Activated CD4-positive, CD25-positive, alpha-beta regulatory T cell treated with anti-CD3 and anti-CD28 coated beads, Interleukin-2, amount 50 U/mL, for 16 hours (primary cell): ENCODE data around the gene MID1IP1.

Source experiments
- DNase-seq: peaks from one replicate; pipeline ENCODE4 v3.0.0-alpha.2; 2020; ENCODE audit warnings: low read depth, low spot score

MID1IP1 gene, protein sequence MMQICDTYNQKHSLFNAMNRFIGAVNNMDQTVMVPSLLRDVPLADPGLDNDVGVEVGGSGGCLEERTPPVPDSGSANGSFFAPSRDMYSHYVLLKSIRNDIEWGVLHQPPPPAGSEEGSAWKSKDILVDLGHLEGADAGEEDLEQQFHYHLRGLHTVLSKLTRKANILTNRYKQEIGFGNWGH

DNA sequence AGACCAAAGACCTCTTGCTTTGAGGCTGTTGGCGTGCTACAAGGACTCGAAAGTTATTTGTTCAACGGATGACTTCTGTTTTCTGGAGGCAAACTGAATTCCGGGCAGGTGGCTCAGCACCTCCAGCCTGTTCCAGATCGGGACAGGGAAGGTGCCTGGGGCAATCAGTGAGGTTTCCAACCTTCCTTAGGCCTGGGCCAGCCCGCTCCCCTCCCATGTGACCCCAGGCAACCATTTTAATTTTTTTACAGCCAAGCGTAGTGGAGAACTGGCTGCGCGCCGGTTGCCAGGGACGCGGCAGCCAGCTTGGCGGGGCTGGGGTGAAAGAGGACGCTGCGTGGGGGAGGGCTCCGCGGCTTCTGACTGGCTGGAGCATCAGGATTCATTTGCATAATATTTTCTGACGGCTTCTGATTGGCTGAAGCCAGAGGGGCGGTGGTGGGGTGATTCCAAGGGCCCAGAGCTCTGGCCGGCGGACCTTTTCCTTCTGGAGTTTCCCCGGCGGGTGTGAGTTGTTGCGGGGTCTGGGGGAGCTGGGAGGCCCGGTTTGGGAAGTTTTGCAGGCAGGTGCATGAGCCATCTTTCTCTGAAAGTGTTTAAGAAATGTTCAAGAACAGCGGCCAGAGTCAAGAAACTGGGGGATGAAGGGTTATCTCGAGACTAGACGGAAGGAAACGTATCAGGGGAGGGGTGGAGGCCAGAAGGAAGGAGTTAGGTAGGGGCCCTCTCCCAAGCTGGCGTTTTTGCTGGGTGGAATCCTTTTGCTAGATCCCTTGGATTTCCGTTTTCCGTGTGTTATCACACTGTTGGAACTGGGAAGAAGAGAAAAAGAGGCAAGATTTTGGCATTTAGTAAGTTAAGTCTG lies at the start of gene MID1IP1:
MID1IP1 (plus strand) TSS at position 479 of the 865 bp plus-strand sequence. CDS start 3,488 bp downstream, outside the sequence.
- no peak for DNase-seq

DNA sequence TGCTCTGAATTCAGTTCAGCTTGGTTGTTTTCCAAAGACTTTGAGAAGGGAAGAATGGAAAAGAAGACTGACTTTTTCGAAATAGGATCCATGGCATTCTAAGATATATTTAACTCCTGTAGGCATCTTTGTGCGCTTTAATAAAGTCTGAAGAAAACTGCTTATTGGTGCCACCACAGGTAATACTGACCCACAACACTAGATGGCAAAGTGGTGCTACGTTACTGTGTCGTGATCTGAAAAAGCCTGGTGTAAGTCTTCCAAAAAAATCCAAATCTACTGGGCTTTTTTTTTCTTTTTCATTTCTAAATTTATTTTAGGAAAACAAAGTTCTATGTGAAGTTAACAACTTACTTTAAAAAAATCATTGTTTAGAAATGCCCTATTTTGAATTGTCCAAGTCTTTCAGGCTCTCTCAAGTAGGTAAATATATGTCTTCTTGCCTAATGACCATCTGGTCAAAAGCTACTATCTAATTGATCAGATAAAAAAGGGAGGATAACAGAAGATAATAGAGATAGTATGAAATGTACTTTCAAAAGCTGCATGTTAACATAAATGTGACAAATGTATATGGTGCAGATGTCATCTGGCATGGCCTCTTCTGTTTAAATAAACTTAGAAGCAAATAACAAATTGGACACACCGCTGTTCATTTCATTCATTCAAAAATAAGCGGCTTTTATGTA lies 47.0 kb upstream of the MID1IP1 start:
- no peak for DNase-seq

DNA sequence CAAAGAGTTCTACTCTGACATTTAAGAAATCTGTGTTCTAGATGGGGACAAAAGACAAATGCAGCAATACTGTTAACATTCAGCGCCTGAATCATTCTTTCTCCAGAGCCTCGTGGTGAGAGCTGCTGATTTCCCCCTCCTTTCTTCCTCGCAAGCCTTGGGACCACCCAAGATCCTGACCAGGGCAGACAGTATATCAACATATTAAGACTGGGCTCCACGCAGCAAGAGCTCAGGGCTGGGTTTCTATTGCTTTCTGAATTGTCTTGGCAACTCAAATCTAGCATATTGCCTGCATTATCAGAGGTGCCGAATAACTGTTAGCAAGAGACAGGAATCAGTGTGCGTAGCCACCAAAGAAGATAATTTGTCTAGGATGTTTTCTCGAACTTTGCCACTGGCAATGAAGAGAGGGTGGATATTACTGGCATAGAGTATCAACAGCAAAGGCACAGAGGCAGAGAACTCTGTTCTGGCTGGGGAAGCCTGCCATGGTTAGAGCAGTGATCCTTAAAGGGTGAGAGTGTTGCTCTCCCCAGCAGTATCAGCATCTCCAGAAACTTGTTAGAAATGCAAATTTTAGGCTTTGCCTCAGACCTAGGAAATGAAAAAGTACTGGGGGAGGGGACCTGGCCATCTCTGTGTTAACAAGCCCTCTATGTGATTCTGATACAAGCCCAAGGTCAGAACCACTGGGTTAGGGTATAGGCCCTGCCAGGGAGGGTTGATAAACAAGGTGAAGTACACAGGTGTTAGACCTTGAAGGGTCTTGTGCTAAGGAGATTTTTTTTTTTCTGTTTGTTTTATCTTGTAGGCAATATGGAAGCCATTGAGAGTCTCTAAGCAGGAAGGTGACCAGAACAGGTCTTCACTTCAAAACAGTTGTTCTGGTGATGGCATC lies 46.2 kb upstream of the MID1IP1 start:
- no peak for DNase-seq

DNA sequence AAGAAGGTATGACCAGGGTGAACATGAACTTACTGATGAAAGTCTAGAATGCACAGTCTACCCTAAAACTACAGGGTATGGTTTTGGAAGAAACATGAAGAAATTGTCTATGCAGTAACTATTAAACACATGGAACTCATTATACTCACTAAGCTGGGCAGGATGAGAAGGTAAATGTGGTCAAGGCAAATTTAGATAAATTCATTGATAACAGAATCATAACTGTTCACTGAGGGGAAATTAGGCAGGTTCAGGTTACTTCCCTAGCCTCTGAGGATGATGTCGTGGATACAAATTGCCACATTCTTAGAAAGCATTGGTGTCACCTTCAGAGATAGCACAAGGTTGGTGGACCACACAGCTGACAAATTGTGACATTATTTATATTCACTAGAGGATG lies 40.4 kb upstream of the MID1IP1 start:
- DNase-seq: no peak

DNA sequence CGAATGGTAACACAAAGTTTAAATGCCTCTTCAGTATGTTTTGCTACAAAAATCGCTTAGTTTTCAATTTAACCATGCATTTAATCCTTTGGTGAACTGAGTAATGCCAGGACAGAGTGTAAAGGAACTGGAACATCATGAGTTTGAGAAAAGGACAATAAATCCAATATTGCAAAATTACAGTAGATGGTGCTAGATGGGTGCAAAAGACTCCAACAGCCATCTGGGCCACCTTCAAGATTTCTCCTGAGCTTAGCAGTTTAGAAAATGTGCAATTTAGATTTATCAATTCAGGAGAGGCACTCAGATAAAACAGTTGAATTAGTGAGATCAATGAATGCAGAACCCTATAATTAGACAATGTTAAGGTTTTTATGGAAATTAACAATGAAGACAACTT lies 33.2 kb upstream of the MID1IP1 start:
- no peak for DNase-seq

DNA sequence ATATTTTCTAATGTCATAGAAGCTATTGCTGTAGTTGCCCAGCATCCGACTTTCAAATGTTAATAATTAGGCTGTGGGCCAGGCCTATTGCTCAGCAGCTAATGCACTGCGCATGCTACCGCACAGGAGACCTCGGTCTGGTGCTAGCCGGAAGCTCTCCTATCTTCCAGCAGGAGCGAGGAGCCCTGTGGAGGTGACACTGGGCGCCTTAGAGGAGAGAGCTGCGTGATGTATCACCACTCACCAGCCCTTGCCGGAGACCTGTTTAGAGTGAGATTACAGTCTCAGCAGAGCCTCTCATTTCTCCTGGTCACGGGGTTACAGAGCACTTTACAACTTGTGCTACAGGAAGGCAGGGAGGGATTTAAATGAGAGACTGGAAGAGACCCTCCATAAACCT lies 31.1 kb upstream of the MID1IP1 start:
- DNase-seq: no peak

DNA sequence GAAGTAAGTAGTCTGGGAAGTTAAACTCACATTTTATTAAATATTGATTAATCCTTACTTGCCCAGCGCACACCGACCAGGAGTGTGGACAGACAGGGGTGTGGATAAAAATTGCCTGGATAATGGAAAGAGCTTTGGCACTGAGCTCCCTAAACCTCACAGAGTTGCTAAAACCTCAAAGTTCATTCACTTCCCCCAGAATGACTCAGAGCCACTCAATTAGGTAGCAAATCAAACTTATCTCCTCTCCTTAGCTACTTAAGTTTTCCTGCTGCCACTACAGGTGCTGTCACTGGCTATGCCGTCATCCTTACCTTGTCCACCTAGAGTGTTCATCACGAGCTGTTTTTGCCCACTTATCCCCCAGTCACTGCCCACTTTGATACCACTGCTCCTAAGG lies 27.0 kb upstream of the MID1IP1 start:
- DNase-seq: no peak

DNA sequence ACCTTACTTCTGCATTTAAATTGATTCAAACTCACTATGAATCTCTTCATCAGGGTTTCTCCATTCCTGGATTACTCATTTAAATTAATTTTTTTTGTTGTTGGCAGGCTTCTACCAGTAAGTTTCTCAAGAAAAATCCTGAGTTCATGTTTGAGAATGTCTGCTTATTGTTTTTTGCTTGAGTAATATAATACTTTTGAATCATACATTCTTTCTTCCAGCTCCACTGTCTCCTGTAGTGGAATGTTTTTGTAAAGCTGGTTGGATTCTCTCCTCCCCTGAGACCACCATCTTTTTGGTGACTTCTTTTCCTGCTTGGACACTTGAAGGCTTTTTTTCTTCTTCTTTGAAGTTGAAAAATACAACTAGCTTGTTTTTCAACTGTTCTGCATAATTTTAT lies 4.3 kb upstream of the MID1IP1 start:
- no peak for DNase-seq

DNA sequence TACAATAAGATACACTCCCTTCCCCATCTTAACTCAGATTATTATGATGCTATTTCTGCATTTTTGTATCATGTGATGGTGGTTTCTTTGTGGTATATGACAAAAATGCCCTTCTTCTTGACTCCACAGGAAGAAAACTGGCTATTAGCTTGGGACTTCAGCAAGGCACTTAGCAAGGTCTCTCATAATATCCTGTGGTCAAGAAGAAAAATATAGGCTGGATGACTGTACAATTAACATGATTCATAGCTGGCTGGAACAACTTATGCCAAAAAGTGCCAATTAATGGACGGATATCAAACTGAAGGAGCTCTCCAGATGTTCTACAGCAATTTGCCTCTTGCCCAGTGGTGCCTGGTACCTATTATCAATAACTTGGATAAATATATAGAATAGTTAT lies 2.3 kb upstream of the MID1IP1 start:
- DNase-seq: no peak

DNA sequence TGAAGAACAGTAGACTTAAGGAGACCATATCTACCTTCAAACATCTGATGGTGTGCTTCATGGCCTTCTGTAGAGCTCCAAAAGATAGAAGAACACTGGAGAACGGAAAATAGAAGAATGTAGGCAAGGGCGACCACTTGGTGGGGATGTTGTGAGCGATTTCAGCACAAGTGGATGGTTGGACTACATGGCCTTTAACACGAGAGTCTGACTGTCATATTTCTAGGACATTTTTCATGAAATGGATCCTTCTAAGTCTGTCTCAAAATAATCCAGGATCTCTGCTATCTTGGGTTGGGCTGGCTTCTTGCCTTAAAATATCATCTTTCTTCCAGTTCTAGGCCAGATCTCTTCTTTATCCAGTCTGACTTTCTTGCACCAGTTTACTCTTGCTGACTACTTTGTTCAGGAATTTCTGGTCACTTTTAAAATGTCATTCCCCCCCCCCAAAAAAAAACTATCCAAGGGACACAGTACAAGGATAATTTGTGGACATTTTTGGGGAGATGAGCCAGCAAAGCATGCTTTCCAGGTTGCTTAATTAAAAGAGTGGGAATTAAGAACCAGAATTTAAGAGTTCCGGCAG lies 1.2 kb upstream of the MID1IP1 start:
- DNase-seq: no peak

DNA sequence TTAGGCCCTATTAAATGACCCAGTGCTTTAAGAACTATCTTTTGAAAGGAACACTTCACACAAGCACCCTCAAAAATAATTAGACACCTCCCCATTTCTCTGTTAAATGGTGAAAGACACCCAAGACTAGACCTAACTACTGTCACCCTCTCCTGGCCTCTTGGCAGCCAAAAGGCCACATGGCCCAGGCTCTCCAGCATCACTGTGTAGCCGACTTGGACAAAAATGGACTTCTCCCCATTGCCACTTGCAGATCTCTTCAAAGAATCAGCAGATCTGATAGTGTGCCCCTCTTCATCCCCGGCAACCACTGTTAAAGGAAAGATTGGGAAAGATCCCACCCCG lies 2.0 kb downstream of the MID1IP1 start:
- DNase-seq: no peak

DNA sequence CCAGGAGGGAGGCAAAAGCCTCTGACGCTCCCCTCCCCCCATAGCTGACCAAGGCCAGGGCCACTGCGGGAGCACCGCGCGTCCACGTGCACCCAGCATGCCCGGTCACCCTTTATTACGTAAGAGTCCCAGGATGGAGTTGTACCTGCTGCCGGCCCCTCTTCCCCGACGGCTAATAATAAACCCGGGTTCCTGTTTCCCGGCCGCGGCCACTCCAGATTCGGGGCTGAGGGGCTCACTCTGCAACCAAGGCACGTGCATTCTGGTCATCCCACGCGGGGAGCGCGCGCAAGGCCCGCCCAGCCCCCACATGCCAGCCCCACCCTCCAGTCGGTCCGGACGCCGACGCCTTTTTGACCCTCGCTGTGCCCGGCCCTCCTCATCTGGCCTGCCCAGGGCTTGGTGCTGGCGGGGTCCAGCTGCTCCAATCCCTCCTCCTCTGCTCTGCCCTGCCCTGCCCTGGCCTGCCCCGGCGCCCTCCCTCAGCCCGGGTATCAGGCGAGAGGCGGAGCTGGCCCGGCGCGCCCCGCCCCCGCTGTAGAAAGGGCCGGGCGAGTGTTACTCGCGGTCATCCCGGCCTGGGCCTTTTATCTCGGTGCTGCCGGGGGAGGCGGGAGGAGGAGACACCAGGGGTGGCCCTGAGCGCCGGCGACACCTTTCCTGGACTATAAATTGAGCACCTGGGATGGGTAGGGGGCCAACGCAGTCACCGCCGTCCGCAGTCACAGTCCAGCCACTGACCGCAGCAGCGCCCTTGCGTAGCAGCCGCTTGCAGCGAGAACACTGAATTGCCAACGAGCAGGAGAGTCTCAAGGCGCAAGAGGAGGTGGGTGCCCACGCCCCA lies 2.6 kb downstream of the MID1IP1 start:
- no peak for DNase-seq

DNA sequence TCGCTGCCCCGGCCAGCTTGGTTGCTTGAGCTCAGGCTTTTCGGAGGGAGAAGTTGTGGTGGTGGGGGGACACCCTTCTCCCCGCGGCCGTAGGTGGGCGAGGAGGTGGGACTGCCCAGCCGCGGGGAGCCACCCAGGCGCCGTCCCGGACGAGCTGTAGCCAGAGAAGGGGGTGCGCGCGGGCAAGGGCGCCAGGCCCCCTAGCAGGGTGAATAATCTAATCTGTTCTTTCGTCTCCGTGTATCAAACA lies 3.1 kb downstream of the MID1IP1 start:
- no peak for DNase-seq

DNA sequence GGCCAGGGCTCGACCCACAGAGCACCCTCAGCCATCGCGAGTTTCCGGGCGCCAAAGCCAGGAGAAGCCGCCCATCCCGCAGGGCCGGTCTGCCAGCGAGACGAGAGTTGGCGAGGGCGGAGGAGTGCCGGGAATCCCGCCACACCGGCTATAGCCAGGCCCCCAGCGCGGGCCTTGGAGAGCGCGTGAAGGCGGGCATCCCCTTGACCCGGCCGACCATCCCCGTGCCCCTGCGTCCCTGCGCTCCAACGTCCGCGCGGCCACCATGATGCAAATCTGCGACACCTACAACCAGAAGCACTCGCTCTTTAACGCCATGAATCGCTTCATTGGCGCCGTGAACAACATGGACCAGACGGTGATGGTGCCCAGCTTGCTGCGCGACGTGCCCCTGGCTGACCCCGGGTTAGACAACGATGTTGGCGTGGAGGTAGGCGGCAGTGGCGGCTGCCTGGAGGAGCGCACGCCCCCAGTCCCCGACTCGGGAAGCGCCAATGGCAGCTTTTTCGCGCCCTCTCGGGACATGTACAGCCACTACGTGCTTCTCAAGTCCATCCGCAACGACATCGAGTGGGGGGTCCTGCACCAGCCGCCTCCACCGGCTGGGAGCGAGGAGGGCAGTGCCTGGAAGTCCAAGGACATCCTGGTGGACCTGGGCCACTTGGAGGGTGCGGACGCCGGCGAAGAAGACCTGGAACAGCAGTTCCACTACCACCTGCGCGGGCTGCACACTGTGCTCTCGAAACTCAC lies 3.6 kb downstream of the MID1IP1 start:
- no peak for DNase-seq

DNA sequence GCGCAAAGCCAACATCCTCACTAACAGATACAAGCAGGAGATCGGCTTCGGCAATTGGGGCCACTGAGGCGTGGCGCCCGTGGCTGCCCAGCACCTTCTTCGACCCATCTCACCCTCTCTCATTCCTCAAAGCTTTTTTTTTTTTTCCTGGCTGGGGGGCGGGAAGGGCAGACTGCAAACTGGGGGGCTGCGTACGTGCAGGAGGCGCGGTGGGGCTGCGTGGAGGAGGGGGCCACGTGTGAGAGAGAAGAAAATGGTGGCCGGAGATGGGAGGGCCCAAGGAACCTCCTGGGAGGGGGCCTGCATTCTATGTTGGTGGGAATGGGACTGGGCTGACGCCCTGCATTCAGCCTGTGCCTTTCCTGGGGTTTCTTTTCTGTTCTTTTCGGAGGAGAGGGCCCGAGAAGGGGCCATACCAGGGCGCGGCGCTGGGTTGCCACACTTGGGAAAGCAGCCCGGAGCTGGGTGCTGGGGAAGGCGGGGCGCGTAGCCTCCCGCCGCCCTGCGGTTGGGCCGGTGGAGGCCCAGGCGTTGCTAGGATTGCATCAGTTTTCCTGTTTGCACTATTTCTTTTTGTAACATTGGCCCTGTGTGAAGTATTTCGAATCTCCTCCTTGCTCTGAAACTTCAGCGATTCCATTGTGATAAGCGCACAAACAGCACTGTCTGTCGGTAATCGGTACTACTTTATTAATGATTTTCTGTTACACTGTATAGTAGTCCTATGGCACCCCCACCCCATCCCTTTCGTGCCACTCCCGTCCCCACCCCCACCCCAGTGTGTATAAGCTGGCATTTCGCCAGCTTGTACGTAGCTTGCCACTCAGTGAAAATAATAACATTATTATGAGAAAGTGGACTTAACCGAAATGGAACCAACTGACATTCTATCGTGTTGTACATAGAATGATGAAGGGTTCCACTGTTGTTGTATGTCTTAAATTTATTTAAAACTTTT lies 4.5 kb downstream of the MID1IP1 start:
- DNase-seq: no peak

DNA sequence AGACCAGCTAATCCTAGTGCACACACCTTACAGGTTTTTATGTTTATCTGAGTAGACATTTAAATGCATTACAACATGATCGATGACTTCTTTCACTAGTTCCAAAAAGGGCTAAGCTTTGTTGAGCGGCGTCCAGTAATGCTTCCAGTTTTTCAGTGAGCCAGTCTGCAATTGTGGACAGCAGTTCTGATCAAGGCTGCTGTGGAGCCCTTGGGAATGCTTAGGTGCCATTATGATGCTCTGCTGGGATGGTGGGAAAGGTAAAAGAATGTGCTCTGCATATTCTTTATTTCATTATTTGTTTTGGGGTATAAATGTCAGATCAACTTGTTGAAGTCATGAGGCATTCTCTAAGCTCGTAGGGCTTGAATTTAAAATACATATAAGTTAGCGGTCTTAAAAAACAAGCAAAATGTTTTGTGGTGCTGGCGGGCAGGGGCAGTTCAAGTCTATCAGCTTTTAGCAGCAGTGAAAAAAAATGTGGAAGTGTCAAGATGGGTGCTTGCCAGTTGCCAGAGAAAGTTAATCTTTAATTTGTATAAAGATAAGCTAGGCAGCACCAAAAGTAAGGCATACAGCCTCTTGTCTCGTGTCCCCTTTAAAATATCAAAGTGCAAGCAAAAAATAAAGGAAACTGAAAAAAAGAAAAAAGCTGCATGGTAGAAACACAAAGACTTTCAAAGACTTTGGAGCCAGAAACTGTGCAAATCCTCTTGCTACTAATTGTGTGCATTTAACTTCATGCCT lies 5.8 kb downstream of the MID1IP1 start:
- no peak for DNase-seq

DNA sequence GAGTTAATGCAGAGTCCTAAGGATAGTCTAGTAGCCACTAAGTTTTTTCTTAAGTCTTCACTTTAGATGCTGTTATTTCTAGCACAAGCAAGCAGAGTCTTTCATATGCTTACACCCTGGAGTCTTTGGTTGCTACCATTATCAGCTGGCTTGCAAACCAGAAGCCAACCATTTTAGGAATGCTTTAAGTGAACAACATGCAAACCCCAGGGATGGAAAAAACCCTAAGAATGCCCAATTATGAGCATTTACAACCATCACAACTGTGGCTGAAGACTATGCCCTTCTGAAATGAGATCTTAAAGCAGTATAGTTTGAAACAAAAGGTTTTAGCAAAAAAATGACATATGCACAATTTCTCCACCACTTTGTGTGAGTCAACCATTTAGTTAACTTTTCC lies 6.6 kb downstream of the MID1IP1 start:
- no peak for DNase-seq
